Measurements from ENCODE around the gene AGPAT3.

Gene AGPAT3

GRCh38 chr21:44029460-44030087 lies 164.6 kb downstream of the AGPAT3 start:
- DNase-seq (ENCODE audit: low spot score) = no peak
- TF ChIP-seq, protein P1, sequence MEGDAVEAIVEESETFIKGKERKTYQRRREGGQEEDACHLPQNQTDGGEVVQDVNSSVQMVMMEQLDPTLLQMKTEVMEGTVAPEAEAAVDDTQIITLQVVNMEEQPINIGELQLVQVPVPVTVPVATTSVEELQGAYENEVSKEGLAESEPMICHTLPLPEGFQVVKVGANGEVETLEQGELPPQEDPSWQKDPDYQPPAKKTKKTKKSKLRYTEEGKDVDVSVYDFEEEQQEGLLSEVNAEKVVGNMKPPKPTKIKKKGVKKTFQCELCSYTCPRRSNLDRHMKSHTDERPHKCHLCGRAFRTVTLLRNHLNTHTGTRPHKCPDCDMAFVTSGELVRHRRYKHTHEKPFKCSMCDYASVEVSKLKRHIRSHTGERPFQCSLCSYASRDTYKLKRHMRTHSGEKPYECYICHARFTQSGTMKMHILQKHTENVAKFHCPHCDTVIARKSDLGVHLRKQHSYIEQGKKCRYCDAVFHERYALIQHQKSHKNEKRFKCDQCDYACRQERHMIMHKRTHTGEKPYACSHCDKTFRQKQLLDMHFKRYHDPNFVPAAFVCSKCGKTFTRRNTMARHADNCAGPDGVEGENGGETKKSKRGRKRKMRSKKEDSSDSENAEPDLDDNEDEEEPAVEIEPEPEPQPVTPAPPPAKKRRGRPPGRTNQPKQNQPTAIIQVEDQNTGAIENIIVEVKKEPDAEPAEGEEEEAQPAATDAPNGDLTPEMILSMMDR (IDR thresholded peaks at IDR 0.05; ENCODE audit: extremely low read depth, missing control alignments) = no peak

DNA sequence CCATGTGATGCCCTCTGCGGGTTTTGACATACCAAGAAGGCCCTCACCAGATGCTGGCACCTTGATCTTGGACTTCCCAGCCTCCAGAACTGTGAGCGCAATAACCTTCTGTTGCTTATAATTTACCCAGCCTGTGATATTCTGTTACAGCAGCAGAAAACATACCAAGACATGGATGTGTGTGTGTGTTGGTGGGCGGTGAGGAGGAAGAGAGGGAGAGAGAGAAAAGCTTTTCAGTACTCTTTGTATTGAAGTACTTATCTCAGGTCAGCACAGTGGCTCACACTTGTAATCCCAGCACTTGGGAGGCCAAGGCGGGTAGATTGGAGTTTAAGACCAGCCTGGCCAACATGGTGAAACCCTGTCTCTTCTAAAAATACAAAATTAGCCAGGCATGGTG lies 170.2 kb downstream of the AGPAT3 start:
- DNase-seq (ENCODE audit: low spot score) = no peak
- TF ChIP-seq, protein P1 (IDR thresholded peaks at IDR 0.05; ENCODE audit: extremely low read depth, missing control alignments) = no peak

Data from GM20000 (cell line).